OCI-LY3 (cell line): Measurements from ENCODE around the gene TIMM10.
"Not testable (repeated sequence)": the region's sequence is repeated elsewhere in the genome, so short reads cannot be mapped to it uniquely, and the experiment has no call there.

Experiments
- EZH2phosphoT487 ChIP-seq: fragments of 200-600 bp; shearing (Covaris generic); IDR thresholded peaks from 2 replicates; pipeline ENCODE4 v1.6.1; 2018; ENCODE audit warnings: antibody characterized with exemption, mixed run types, low read depth
- TF ChIP-seq, protein P1 (sequence below): fragments of 200-600, 300-600 bp; sonication (generic); IDR thresholded peaks from 2 replicates; pipeline ENCODE4 v1.5.1; 2014; ENCODE audit warnings: antibody characterized with exemption, low read length, low read depth

DNA sequence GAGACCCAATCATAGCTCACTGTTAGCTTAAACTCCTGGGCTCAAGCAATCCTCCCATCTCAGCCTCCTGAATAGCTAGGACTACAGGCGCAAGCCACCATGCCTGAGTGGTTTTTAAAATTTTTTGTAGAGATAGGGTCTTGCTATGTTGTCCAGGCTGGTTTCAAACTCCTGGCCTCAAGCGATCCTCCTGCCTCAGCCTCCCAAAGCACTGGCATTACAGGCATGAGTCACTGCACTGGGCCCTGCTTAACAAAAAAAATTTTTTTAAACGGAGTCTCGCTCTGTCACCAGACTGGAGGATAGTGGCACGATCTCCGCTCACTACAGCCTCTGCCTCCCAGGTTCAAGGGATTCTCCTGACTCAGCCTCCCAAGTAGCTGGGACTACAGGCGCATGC is 3.9 kb upstream of the TIMM10 start:
- TF ChIP-seq, protein P1, sequence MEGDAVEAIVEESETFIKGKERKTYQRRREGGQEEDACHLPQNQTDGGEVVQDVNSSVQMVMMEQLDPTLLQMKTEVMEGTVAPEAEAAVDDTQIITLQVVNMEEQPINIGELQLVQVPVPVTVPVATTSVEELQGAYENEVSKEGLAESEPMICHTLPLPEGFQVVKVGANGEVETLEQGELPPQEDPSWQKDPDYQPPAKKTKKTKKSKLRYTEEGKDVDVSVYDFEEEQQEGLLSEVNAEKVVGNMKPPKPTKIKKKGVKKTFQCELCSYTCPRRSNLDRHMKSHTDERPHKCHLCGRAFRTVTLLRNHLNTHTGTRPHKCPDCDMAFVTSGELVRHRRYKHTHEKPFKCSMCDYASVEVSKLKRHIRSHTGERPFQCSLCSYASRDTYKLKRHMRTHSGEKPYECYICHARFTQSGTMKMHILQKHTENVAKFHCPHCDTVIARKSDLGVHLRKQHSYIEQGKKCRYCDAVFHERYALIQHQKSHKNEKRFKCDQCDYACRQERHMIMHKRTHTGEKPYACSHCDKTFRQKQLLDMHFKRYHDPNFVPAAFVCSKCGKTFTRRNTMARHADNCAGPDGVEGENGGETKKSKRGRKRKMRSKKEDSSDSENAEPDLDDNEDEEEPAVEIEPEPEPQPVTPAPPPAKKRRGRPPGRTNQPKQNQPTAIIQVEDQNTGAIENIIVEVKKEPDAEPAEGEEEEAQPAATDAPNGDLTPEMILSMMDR = not testable (repeated sequence)
- not testable (repeated sequence) for TF ChIP-seq EZH2phosphoT487
